Skeletal muscle tissue (tissue), 4 donors: ENCODE results near the gene TENT5C. TPM values are rescaled to one million over a fixed set of nuclear protein-coding genes. Genes with fewer than 3 reads are reported as not detected.

Experiments
- H3K27ac ChIP-seq: one replicate; pipeline ENCODE4 v1.7.0; 2013; ENCODE audit warnings: mild to moderate bottlenecking, low read depth, low read length, inconsistent platforms
- H3K27me3 ChIP-seq, 3 donors: one replicate each; pipeline ENCODE4 v1.7.0; 2013; ENCODE audit warnings: low read length in 3 of 3; ENCODE audit not compliant: control insufficient read depth in 3 of 3, insufficient read depth in 3 of 3
- H3K36me3 ChIP-seq, 3 donors: one replicate each; pipeline ENCODE4 v1.7.0; 2013; ENCODE audit warnings: low read length in 3 of 3; ENCODE audit not compliant: control insufficient read depth in 3 of 3, insufficient read depth in 3 of 3
- H3K4me1 ChIP-seq, 3 donors: one replicate each; pipeline ENCODE4 v1.7.0; 2013; ENCODE audit warnings: low read length in 3 of 3, mild to moderate bottlenecking in 3 of 3; ENCODE audit not compliant: control insufficient read depth in 3 of 3, insufficient read depth in 3 of 3
- H3K4me3 ChIP-seq, 3 donors: one replicate each; pipeline ENCODE4 v1.7.0; 2013; ENCODE audit warnings: low read length in 3 of 3
- H3K9ac ChIP-seq, 3 donors: one replicate each; pipeline ENCODE4 v1.7.0; 2013; ENCODE audit warnings: low read length in 3 of 3, mild to moderate bottlenecking in 3 of 3, moderate library complexity in 2 of 3, low read depth in 1 of 3
- H3K9me3 ChIP-seq, 3 donors: one replicate each; pipeline ENCODE4 v1.7.0; 2013; ENCODE audit warnings: low read length in 3 of 3; ENCODE audit not compliant: control insufficient read depth in 3 of 3
- total RNA-seq: library from RNA; depleted of rRNA; stranded (reverse); fragments of >200 nt; gene quantifications from one replicate; pipeline ENCODE4 v1.2.3, GENCODE V29; 2014
- donor health status: Osteomylitis.

Gene TENT5C
- total RNA-seq, 1 donor from 2014 or later: 48.0 TPM

- H3K27ac ChIP-seq: no peak overlapping the region
- H3K9me3 ChIP-seq: no peaks in the 10 kb centered on the region
- H3K36me3 ChIP-seq: no peaks in the 10 kb centered on the region
- no peak overlapping the region for H3K4me3 ChIP-seq
- no peaks in the 10 kb centered on the region for H3K27me3 ChIP-seq
- no peak overlapping the region for H3K9ac ChIP-seq
- H3K4me1 ChIP-seq: peaks cover 0 to 5% (median 0%) of the 10 kb centered on the region in 3 donors
These were observed 33.3 kb upstream of the TENT5C start for GRCh38 chr1:117572546-117572945.

GRCh38 chr1:117573386-117574023 lies 32.3 kb upstream of the TENT5C start:
- no peaks in the 10 kb centered on the region for H3K36me3 ChIP-seq
- no peaks in the 10 kb centered on the region for H3K27me3 ChIP-seq
- no peak overlapping the region for H3K9ac ChIP-seq
- peaks cover 0 to 5% (median 0%) of the 10 kb centered on the region in 3 donors for H3K4me1 ChIP-seq
- no peak overlapping the region for H3K27ac ChIP-seq
- no peaks in the 10 kb centered on the region for H3K9me3 ChIP-seq
- no peak overlapping the region for H3K4me3 ChIP-seq

GRCh38 chr1:117574161-117574835 lies 31.6 kb upstream of the TENT5C start:
- Histone ChIP-seq H3K36me3 (no peaks in the 10 kb centered on the region), H3K27me3 (no peaks in the 10 kb centered on the region), H3K4me3 (no peak overlapping the region), H3K27ac (no peak overlapping the region), H3K4me1 (peaks cover 0 to 5% (median 0%) of the 10 kb centered on the region in 3 donors), H3K9me3 (no peaks in the 10 kb centered on the region), H3K9ac (no peak overlapping the region)

GRCh38 chr1:117575586-117576225 lies 30.1 kb upstream of the TENT5C start:
- Histone ChIP-seq H3K27ac (no peak overlapping the region), H3K9ac (no peak overlapping the region)

GRCh38 chr1:117576236-117576635 lies 29.6 kb upstream of the TENT5C start:
- H3K36me3 ChIP-seq: no peaks in the 10 kb centered on the region
- no peaks in the 10 kb centered on the region for H3K27me3 ChIP-seq
- H3K4me1 ChIP-seq: peaks cover 0 to 5% (median 0%) of the 10 kb centered on the region in 3 donors
- H3K9me3 ChIP-seq: no peaks in the 10 kb centered on the region
- H3K4me3 ChIP-seq: no peak overlapping the region
- H3K27ac ChIP-seq: no peak overlapping the region
- H3K9ac ChIP-seq: no peak overlapping the region

More at GRCh38 chr1:117575586-117576225, 30.1 kb upstream of the TENT5C start:
- H3K36me3 ChIP-seq: no peaks in the 10 kb centered on the region
- no peaks in the 10 kb centered on the region for H3K27me3 ChIP-seq
- peaks cover 0 to 5% (median 0%) of the 10 kb centered on the region in 3 donors for H3K4me1 ChIP-seq
- no peaks in the 10 kb centered on the region for H3K9me3 ChIP-seq
- no peak overlapping the region for H3K4me3 ChIP-seq

GRCh38 chr1:117577191-117577885 lies 28.5 kb upstream of the TENT5C start:
- H3K9me3 ChIP-seq: no peaks in the 10 kb centered on the region
- no peak overlapping the region for H3K27ac ChIP-seq
- no peaks in the 10 kb centered on the region for H3K27me3 ChIP-seq
- no peak overlapping the region for H3K4me3 ChIP-seq
- no peaks in the 10 kb centered on the region for H3K36me3 ChIP-seq
- peaks cover 1 to 5% (median 1%) of the 10 kb centered on the region in 3 donors for H3K4me1 ChIP-seq
- H3K9ac ChIP-seq: no peak overlapping the region

GRCh38 chr1:117578466-117578865 lies 27.4 kb upstream of the TENT5C start:
- H3K27ac ChIP-seq: no peak overlapping the region
- no peaks in the 10 kb centered on the region for H3K27me3 ChIP-seq
- no peaks in the 10 kb centered on the region for H3K36me3 ChIP-seq
- H3K4me3 ChIP-seq: no peak overlapping the region
- no peaks in the 10 kb centered on the region for H3K9me3 ChIP-seq
- H3K4me1 ChIP-seq: peaks cover 5 to 12% (median 8%) of the 10 kb centered on the region in 3 donors
- no peak overlapping the region for H3K9ac ChIP-seq

- H3K4me1 ChIP-seq: peaks cover 5 to 12% (median 8%) of the 10 kb centered on the region in 3 donors
- no peak overlapping the region for H3K9ac ChIP-seq
- no peak overlapping the region for H3K27ac ChIP-seq
- H3K9me3 ChIP-seq: no peaks in the 10 kb centered on the region
- H3K27me3 ChIP-seq: no peaks in the 10 kb centered on the region
- H3K36me3 ChIP-seq: no peaks in the 10 kb centered on the region
- H3K4me3 ChIP-seq: no peak overlapping the region
These were observed 26.5 kb upstream of the TENT5C start for GRCh38 chr1:117579221-117579906.

- H3K27ac ChIP-seq: no peak overlapping the region
- peaks cover 5 to 12% (median 8%) of the 10 kb centered on the region in 3 donors for H3K4me1 ChIP-seq
- H3K9ac ChIP-seq: no peak overlapping the region
- no peaks in the 10 kb centered on the region for H3K36me3 ChIP-seq
- H3K27me3 ChIP-seq: no peaks in the 10 kb centered on the region
- H3K9me3 ChIP-seq: no peaks in the 10 kb centered on the region
- no peak overlapping the region for H3K4me3 ChIP-seq
These were observed 25.4 kb upstream of the TENT5C start for GRCh38 chr1:117580436-117580835.
